Measurements from ENCODE around the gene MICAL2. TPM values are rescaled to one million over a fixed set of nuclear protein-coding genes. Genes with fewer than 3 reads are reported as not detected.

The MICAL2 gene
- total and polyA plus RNA-seq, 10 of the 15 experiments (the other 5 are each of a cell fraction or from before 2014, with no cell fraction given) = 0.90 to 5.6 (median 2.4) TPM

- TF ChIP-seq, protein P1, sequence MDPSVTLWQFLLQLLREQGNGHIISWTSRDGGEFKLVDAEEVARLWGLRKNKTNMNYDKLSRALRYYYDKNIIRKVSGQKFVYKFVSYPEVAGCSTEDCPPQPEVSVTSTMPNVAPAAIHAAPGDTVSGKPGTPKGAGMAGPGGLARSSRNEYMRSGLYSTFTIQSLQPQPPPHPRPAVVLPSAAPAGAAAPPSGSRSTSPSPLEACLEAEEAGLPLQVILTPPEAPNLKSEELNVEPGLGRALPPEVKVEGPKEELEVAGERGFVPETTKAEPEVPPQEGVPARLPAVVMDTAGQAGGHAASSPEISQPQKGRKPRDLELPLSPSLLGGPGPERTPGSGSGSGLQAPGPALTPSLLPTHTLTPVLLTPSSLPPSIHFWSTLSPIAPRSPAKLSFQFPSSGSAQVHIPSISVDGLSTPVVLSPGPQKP (IDR thresholded peaks at IDR 0.05; ENCODE audit: low read depth, low read length) = no peak
These were observed 135.2 kb downstream of the MICAL2 start (continued) for GRCh38 chr11:12245549-12246016.

GRCh38 chr11:12246147-12246546, 135.8 kb downstream of the MICAL2 start:
- DNase-seq (ENCODE audit: low read depth, low spot score) = no peak
- Histone ChIP-seq H3K27ac (ENCODE audit: control insufficient read depth, insufficient read depth) (no peak overlapping the region), H3K27me3 (replicated peaks in 1 of 2; ENCODE audit: control insufficient read depth in 2 of 2, insufficient read depth in 2 of 2, low read length in 1 of 2) (peaks cover 0 to 2% of the 10 kb centered on the region in 2 experiments; a peak in 2 of 4 replicates), H4K20me1 (ENCODE audit: control insufficient read depth, insufficient read depth) (no peaks in the 10 kb centered on the region), H3K4me2 (ENCODE audit: control insufficient read depth, insufficient read depth) (no peak overlapping the region), H3K79me2 (ENCODE audit: control insufficient read depth, insufficient read depth, low read length) (no peaks in the 10 kb centered on the region), H3K4me3 (no peak overlapping the region), H3K9me3 (replicated peaks; ENCODE audit: control insufficient read depth, insufficient read depth, low read length) (no peaks in the 10 kb centered on the region), H3K36me3 (ENCODE audit: control insufficient read depth in 2 of 2, insufficient read depth in 2 of 2, low read length in 1 of 2) (no peaks in the 10 kb centered on the region), H3K4me1 (ENCODE audit: control insufficient read depth, insufficient read depth, low read length) (no peaks in the 10 kb centered on the region), H3K9ac (ENCODE audit: control insufficient read depth, insufficient read depth, low read length) (no peak overlapping the region), H2AFZ (ENCODE audit: control insufficient read depth, low read depth, low read length) (no peak overlapping the region)
- no peak for FAIRE-seq
- no TSS peak for BruUV-seq (replicated peaks)
- ChIA-PET CTCF (interaction anchor here (1.1 to 1.5 kb wide), 2 partner anchors 9 to 38 kb away, joined by 3 to 5 read pairs; no protein-coding TSS in a partner anchor), POLR2A (interaction anchor here (0.5 kb wide), 1 partner anchor 71 kb away, joined by 3 read pairs; no protein-coding TSS in a partner anchor), RAD21 (ENCODE audit: unreplicated experiment) (no interaction called here), SMC1A (ENCODE audit: uncharacterized antibody, unreplicated experiment) (interaction anchor here (0.7 to 1.2 kb wide), 2 partner anchors 73 to 198 kb away, joined by 3 read pairs; no protein-coding TSS in a partner anchor)
- intact Hi-C loops (cut with micrococcal nuclease; ENCODE audit: unreplicated experiment) = no loop called here
- TF ChIP-seq POLR2AphosphoS2 (IDR thresholded peaks at IDR 0.05; ENCODE audit: low read depth, low read length) = no peak
- TF ChIP-seq HCFC1 (IDR thresholded peaks at IDR 0.05; ENCODE audit: low read length) = no peak
- TF ChIP-seq, protein P2, sequence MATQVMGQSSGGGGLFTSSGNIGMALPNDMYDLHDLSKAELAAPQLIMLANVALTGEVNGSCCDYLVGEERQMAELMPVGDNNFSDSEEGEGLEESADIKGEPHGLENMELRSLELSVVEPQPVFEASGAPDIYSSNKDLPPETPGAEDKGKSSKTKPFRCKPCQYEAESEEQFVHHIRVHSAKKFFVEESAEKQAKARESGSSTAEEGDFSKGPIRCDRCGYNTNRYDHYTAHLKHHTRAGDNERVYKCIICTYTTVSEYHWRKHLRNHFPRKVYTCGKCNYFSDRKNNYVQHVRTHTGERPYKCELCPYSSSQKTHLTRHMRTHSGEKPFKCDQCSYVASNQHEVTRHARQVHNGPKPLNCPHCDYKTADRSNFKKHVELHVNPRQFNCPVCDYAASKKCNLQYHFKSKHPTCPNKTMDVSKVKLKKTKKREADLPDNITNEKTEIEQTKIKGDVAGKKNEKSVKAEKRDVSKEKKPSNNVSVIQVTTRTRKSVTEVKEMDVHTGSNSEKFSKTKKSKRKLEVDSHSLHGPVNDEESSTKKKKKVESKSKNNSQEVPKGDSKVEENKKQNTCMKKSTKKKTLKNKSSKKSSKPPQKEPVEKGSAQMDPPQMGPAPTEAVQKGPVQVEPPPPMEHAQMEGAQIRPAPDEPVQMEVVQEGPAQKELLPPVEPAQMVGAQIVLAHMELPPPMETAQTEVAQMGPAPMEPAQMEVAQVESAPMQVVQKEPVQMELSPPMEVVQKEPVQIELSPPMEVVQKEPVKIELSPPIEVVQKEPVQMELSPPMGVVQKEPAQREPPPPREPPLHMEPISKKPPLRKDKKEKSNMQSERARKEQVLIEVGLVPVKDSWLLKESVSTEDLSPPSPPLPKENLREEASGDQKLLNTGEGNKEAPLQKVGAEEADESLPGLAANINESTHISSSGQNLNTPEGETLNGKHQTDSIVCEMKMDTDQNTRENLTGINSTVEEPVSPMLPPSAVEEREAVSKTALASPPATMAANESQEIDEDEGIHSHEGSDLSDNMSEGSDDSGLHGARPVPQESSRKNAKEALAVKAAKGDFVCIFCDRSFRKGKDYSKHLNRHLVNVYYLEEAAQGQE (IDR thresholded peaks at IDR 0.05; ENCODE audit: low read depth, low read length) = no peak
- no peak for TF ChIP-seq EP300 (IDR thresholded peaks at IDR 0.05; ENCODE audit: borderline replicate concordance in 1 of 2, control insufficient read depth in 1 of 2, low read depth in 2 of 2, low read length in 2 of 2)
- in situ Hi-C loops (cut with MboI) = no loop called here
- WGBS (ENCODE audit: insufficient coverage, insufficient replicate concordance, low lambda C conversion rate, missing lambda C conversion rate) = 9% methylated on average over 5 of the region's 5 CpGs
- no peak for ATAC-seq
